CD14-positive monocyte (primary cell): ENCODE data around the gene SLC4A8. TPM values are rescaled to one million over a fixed set of nuclear protein-coding genes. Genes with fewer than 3 reads are reported as not detected.

Experiments
- DNase-seq, 3 donors: peaks; one replicate each; pipeline ENCODE4 v3.0.0-alpha.2; 2011 to 2022
- H2AFZ ChIP-seq: 2 replicates; pipeline ENCODE4 v1.6.0; 2012; ENCODE audit warnings: mild to moderate bottlenecking, low read depth, low read length, inconsistent platforms; ENCODE audit not compliant: insufficient read depth, poor library complexity, severe bottlenecking
- H3K27ac ChIP-seq, 2 donors: 1 replicate in 1 of 2; 2 replicates in 1 of 2; pipeline ENCODE4 v1.5.1; 2012 to 2013; ENCODE audit warnings: low read length in 2 of 2, control low read depth in 1 of 2, inconsistent platforms in 1 of 2, low read depth in 1 of 2, mild to moderate bottlenecking in 1 of 2
- H3K27me3 ChIP-seq, 2 donors: one replicate each; pipeline versions ENCODE4 v1.6.0 to v1.6.1; 2011 to 2013; ENCODE audit warnings: low read length in 2 of 2; ENCODE audit not compliant: control insufficient read depth in 2 of 2, insufficient read depth in 2 of 2
- H3K36me3 ChIP-seq, 2 donors: replicated peaks in 1 of 2; 1 replicate in 1 of 2; 2 replicates in 1 of 2; pipeline versions ENCODE4 v1.5.1 to v1.6.1; 2012 to 2013; ENCODE audit warnings: low read length in 2 of 2, control low read depth in 1 of 2, inconsistent platforms in 1 of 2, mild to moderate bottlenecking in 1 of 2; ENCODE audit not compliant: insufficient read depth in 2 of 2, control insufficient read depth in 1 of 2
- H3K4me1 ChIP-seq, 2 donors: 1 replicate in 1 of 2; 2 replicates in 1 of 2; pipeline versions ENCODE4 v1.5.1 to v1.6.1; 2012 to 2013; ENCODE audit warnings: low read length in 2 of 2, control low read depth in 1 of 2, inconsistent platforms in 1 of 2, mild to moderate bottlenecking in 1 of 2, moderate library complexity in 1 of 2; ENCODE audit not compliant: insufficient read depth in 2 of 2, control insufficient read depth in 1 of 2
- H3K4me2 ChIP-seq: replicated peaks from 2 replicates; pipeline ENCODE3; 2012; ENCODE audit warnings: low read length, moderate library complexity, mild to moderate bottlenecking; ENCODE audit not compliant: poor library complexity, severe bottlenecking; ENCODE audit errors: extremely low read depth
- H3K4me3 ChIP-seq, 3 experiments: fragments of 200-600 bp in 1 of 3; sonication (generic) in 1 of 3; replicated peaks in 1 of 3; 1 replicate in 2 of 3; 2 replicates in 1 of 3; pipeline ENCODE4 v1.5.1; 2011 to 2013; ENCODE audit warnings: low read length in 3 of 3, mild to moderate bottlenecking in 3 of 3, control low read depth in 2 of 3, low read depth in 2 of 3, inconsistent platforms in 1 of 3, moderate library complexity in 1 of 3
- H3K79me2 ChIP-seq: 2 replicates; pipeline ENCODE4 v1.6.0; 2012; ENCODE audit warnings: mild to moderate bottlenecking, control low read depth, inconsistent platforms, low read length, moderate library complexity; ENCODE audit not compliant: insufficient read depth
- H3K9ac ChIP-seq: 2 replicates; pipeline ENCODE4 v1.6.0; 2017; ENCODE audit warnings: low read length, mild to moderate bottlenecking; ENCODE audit not compliant: insufficient read depth, poor library complexity, severe bottlenecking
- H3K9me3 ChIP-seq, 2 donors: replicated peaks in 1 of 2; 1 replicate in 1 of 2; 2 replicates in 1 of 2; pipeline versions ENCODE4 v1.5.1 to v1.6.1; 2012 to 2013; ENCODE audit warnings: low read length in 2 of 2, control low read depth in 1 of 2; ENCODE audit not compliant: control insufficient read depth in 1 of 2, insufficient read depth in 1 of 2
- H4K20me1 ChIP-seq: 2 replicates; pipeline ENCODE4 v1.6.0; 2012; ENCODE audit warnings: mild to moderate bottlenecking, low read length, control low read depth, moderate library complexity; ENCODE audit not compliant: insufficient read depth
- H3K27ac Mint-ChIP-seq, 7 donors: one replicate each; pipeline ENCODE4 v1.8.0; 2020; ENCODE audit warnings: mild to moderate bottlenecking in 7 of 7, mixed read lengths in 7 of 7, moderate library complexity in 6 of 7, inconsistent platforms in 2 of 7
- H3K27me3 Mint-ChIP-seq, 3 donors: one replicate each; pipeline ENCODE4 v1.8.0; 2021 to 2022; ENCODE audit warnings: low read depth in 3 of 3, mild to moderate bottlenecking in 3 of 3, mixed read lengths in 3 of 3, moderate library complexity in 3 of 3, inconsistent platforms in 1 of 3
- H3K36me3 Mint-ChIP-seq, 2 donors: one replicate each; pipeline ENCODE4 v1.8.0; 2020; ENCODE audit warnings: mixed read lengths in 2 of 2, inconsistent platforms in 1 of 2, mild to moderate bottlenecking in 1 of 2
- H3K4me1 Mint-ChIP-seq: one replicate; pipeline ENCODE4 v1.8.0; 2020; ENCODE audit warnings: mild to moderate bottlenecking, mixed read lengths
- H3K4me3 Mint-ChIP-seq, 2 donors: one replicate each; pipeline ENCODE4 v1.8.0; 2020; ENCODE audit warnings: mild to moderate bottlenecking in 2 of 2, mixed read lengths in 2 of 2, moderate library complexity in 1 of 2
- H3K9me3 Mint-ChIP-seq, 7 donors: one replicate each; pipeline ENCODE4 v1.8.0; 2020 to 2022; ENCODE audit warnings: mixed read lengths in 7 of 7, mild to moderate bottlenecking in 6 of 7, moderate library complexity in 6 of 7, inconsistent platforms in 2 of 7
- WGBS: methylation state at CpG from one replicate; pipeline ENCODE4 v1.1.5; 2013; ENCODE audit warnings: missing lambda C conversion rate; ENCODE audit not compliant: insufficient coverage; 5-methylcytosine and 5-hydroxymethylcytosine counted together
- intact Hi-C, 2 donors: fragments of 100-400 bp; cut with micrococcal nuclease; formaldehyde crosslinking; loops; one replicate each; pipeline versions ENCODE4 v1.15.0 to v1.15.1; 2023
- polyA plus RNA-seq, 3 donors: library from polyadenylated mRNA; depleted of rRNA in 1 of 3; unstranded in 2 of 3; stranded (reverse) in 1 of 3; fragments of 300-500 nt in 2 of 3; fragments of >200 nt in 1 of 3; fragmentation: Illumina TruSeq in 2 of 3; gene quantifications; 1 replicate in 2 of 3; 2 replicates in 1 of 3; pipeline ENCODE4 v1.2.3, GENCODE V29; 2012 to 2021
- TF ChIP-seq, protein P1 (sequence below): fragments of 200-600 bp; IDR thresholded peaks from one replicate; pipeline ENCODE4 v1.8.0; 2022; ENCODE audit warnings: antibody characterized with exemption, mild to moderate bottlenecking

The SLC4A8 gene
- polyA plus RNA-seq, 3 donors: 1.9 to 5.4 (median 2.3) TPM

DNA sequence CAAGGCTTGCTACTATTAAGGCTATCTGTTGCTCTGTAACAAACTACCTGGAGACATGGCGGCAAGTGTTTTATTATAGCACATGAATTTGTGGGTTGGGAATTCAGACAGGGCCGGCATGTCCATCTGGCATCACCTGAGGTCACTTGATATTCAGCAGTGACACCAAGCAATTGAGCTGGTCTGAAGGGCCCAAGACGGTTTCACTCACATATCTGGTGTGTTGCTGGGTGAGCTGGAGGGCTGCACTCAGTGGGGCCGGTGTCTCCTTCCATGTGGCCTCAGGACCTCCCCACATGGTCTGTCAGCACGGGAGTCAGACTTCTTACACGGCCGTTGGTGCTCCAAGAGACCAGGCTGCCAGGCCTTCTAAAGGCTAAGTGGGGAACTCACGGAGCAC lies 114.0 kb downstream of the SLC4A8 start:
- no peak for DNase-seq
- no peak overlapping the region for H3K27ac ChIP-seq
- H3K27me3 Mint-ChIP-seq: peaks cover 3 to 12% (median 6%) of the 10 kb centered on the region in 3 donors
- no peak overlapping the region for H2AFZ ChIP-seq
- H3K9ac ChIP-seq: no peak overlapping the region
- no peaks in the 10 kb centered on the region for H3K4me1 ChIP-seq
- no peak overlapping the region for H3K4me2 ChIP-seq
- no peaks in the 10 kb centered on the region for H4K20me1 ChIP-seq
- no peak overlapping the region for H3K4me3 Mint-ChIP-seq
- no peak overlapping the region for H3K27ac Mint-ChIP-seq
- H3K79me2 ChIP-seq: no peaks in the 10 kb centered on the region
- intact Hi-C loops: no loop called here
- no peaks in the 10 kb centered on the region for H3K36me3 ChIP-seq
- H3K4me3 ChIP-seq: no peak overlapping the region
- TF ChIP-seq, protein P1, sequence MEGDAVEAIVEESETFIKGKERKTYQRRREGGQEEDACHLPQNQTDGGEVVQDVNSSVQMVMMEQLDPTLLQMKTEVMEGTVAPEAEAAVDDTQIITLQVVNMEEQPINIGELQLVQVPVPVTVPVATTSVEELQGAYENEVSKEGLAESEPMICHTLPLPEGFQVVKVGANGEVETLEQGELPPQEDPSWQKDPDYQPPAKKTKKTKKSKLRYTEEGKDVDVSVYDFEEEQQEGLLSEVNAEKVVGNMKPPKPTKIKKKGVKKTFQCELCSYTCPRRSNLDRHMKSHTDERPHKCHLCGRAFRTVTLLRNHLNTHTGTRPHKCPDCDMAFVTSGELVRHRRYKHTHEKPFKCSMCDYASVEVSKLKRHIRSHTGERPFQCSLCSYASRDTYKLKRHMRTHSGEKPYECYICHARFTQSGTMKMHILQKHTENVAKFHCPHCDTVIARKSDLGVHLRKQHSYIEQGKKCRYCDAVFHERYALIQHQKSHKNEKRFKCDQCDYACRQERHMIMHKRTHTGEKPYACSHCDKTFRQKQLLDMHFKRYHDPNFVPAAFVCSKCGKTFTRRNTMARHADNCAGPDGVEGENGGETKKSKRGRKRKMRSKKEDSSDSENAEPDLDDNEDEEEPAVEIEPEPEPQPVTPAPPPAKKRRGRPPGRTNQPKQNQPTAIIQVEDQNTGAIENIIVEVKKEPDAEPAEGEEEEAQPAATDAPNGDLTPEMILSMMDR: no peak
- H3K9me3 ChIP-seq: no peaks in the 10 kb centered on the region
- H3K4me1 Mint-ChIP-seq: no peaks in the 10 kb centered on the region
- no peaks in the 10 kb centered on the region for H3K36me3 Mint-ChIP-seq
- no peaks in the 10 kb centered on the region for H3K27me3 ChIP-seq
- WGBS: 96% methylated on average over 7 of the region's 8 CpGs
- peaks cover 0 to 2% (median 0%) of the 10 kb centered on the region in 7 donors for H3K9me3 Mint-ChIP-seq

GRCh38 chr12:51540996-51541395 lies 116.4 kb downstream of the SLC4A8 start:
- Mint-ChIP-seq H3K27me3 (peaks cover 3 to 9% (median 8%) of the 10 kb centered on the region in 3 donors), H3K9me3 (peaks cover 0 to 4% (median 2%) of the 10 kb centered on the region in 7 donors), H3K27ac (no peak overlapping the region), H3K36me3 (no peaks in the 10 kb centered on the region), H3K4me3 (no peak overlapping the region), H3K4me1 (no peaks in the 10 kb centered on the region)
- no peak overlapping the region for H3K4me3 ChIP-seq
- no peaks in the 10 kb centered on the region for H3K36me3 ChIP-seq
- no peak overlapping the region for H3K27ac ChIP-seq
- H3K27me3 ChIP-seq: no peaks in the 10 kb centered on the region
- no peak overlapping the region for H3K9ac ChIP-seq
- H3K79me2 ChIP-seq: no peaks in the 10 kb centered on the region
- no peaks in the 10 kb centered on the region for H3K9me3 ChIP-seq
- H3K4me1 ChIP-seq: no peaks in the 10 kb centered on the region
- intact Hi-C loops: no loop called here
- TF ChIP-seq, protein P1: no peak
- H3K4me2 ChIP-seq: no peak overlapping the region
- no peaks in the 10 kb centered on the region for H4K20me1 ChIP-seq
- DNase-seq: no peak
- 91% methylated on average over 4 of the region's 4 CpGs for WGBS
- H2AFZ ChIP-seq: no peak overlapping the region
